GM12874 (cell line): Measurements from ENCODE around the gene DENND2A.

ENCODE experiments used
- CTCF ChIP-seq: IDR thresholded peaks from 2 replicates; pipeline ENCODE4 v1.5.1; 2011; ENCODE audit warnings: low read depth, mild to moderate bottlenecking, control low read depth, low read length, moderate library complexity; ENCODE audit not compliant: insufficient read depth

DENND2A gene

GRCh38 chr7:140605337-140605736, 35.3 kb downstream of the DENND2A start:
- no peak for TF ChIP-seq CTCF

- no peak for TF ChIP-seq CTCF
Observed at GRCh38 chr7:140604760-140605159, 35.9 kb downstream of the DENND2A start.

GRCh38 chr7:140604076-140604475, 36.5 kb downstream of the DENND2A start:
- TF ChIP-seq CTCF: no peak

GRCh38 chr7:140601566-140602174, 38.9 kb downstream of the DENND2A start:
- TF ChIP-seq CTCF: no peak

GRCh38 chr7:140600341-140600740, 40.3 kb downstream of the DENND2A start:
- TF ChIP-seq CTCF: no peak

GRCh38 chr7:140597428-140597949, 43.1 kb downstream of the DENND2A start:
- no peak for TF ChIP-seq CTCF

GRCh38 chr7:140596519-140597427, 43.8 kb downstream of the DENND2A start:
- no peak for TF ChIP-seq CTCF
